Endothelial cell of umbilical vein (primary cell): ENCODE results near the gene COL4A2. TPM values are rescaled to one million over a fixed set of nuclear protein-coding genes. Genes with fewer than 3 reads are reported as not detected.

Experiments
- BruUV-seq: library from RNA; stranded (reverse); fragments of 400-500 nt; replicated peaks from 2 replicates; lab custom pipeline; 2021; lab: Mats Ljungman, UMichigan
- CTCF ChIA-PET: fragments of 300-600, 350-600 bp; sonication (Branson Sonifier 250); formaldehyde crosslinking; loops from one replicate; lab custom pipeline; 2021; ENCODE audit warnings: antibody characterized with exemption, inconsistent platforms; lab: Charles Lee
- POLR2A ChIA-PET: fragments of 300-600, 350-600 bp; sonication (Branson Sonifier 250); formaldehyde crosslinking; loops from one replicate; lab custom pipeline; 2021; ENCODE audit warnings: antibody characterized with exemption, inconsistent platforms; lab: Charles Lee
- DNase-seq: peaks from one replicate; pipeline ENCODE4 v3.0.0-alpha.2; 2011; ENCODE audit warnings: low read depth, low spot score
- FAIRE-seq: peaks from 2 replicates; lab custom pipeline; 2011; peaks lifted over from hg19 to GRCh38; lab: Jason Lieb, UNC
- H2AFZ ChIP-seq: 2 replicates; pipeline ENCODE4 v1.6.0; 2012; ENCODE audit warnings: low read depth, low read length, control low read depth, inconsistent platforms
- H3K27ac ChIP-seq: 2 replicates; pipeline ENCODE4 v1.5.1; 2011; ENCODE audit warnings: low read depth, mild to moderate bottlenecking, control low read depth, low read length, moderate library complexity; ENCODE audit not compliant: insufficient read depth
- H3K27me3 ChIP-seq, 2 experiments: 2 replicates each; pipeline versions ENCODE4 v1.6.0 to v1.6.1; 2011; ENCODE audit warnings: low read length in 2 of 2, mixed read lengths in 1 of 2; ENCODE audit not compliant: control insufficient read depth in 2 of 2, insufficient read depth in 2 of 2
- H3K36me3 ChIP-seq, 2 experiments: 2 replicates in 1 of 2; 3 replicates in 1 of 2; pipeline ENCODE4 v1.5.1; 2011; ENCODE audit warnings: low read length in 2 of 2, mild to moderate bottlenecking in 1 of 2, moderate library complexity in 1 of 2; ENCODE audit not compliant: control insufficient read depth in 2 of 2, insufficient read depth in 2 of 2; ENCODE audit errors: extremely low read depth in 1 of 2
- H3K4me1 ChIP-seq: 3 replicates; pipeline ENCODE4 v1.5.1; 2011; ENCODE audit warnings: mild to moderate bottlenecking, low read length; ENCODE audit not compliant: control insufficient read depth, insufficient read depth; ENCODE audit errors: extremely low read depth
- H3K4me2 ChIP-seq: 2 replicates; pipeline ENCODE4 v1.6.1; 2011; ENCODE audit warnings: low read length, control low read depth, mixed read lengths; ENCODE audit not compliant: insufficient read depth
- H3K4me3 ChIP-seq, 3 experiments: fragments of 200-600 bp in 1 of 3; sonication (generic), shearing (Covaris generic) in 1 of 3; replicated peaks in 1 of 3; 2 replicates each; pipeline ENCODE4 v1.5.1; 2011 to 2016; ENCODE audit warnings: control low read depth in 3 of 3, low read length in 3 of 3, mild to moderate bottlenecking in 2 of 3, inconsistent platforms in 1 of 3, low read depth in 1 of 3, moderate library complexity in 1 of 3; ENCODE audit not compliant: insufficient read depth in 1 of 3
- H3K79me2 ChIP-seq: 2 replicates; pipeline ENCODE4 v1.6.0; 2012; ENCODE audit warnings: low read length, inconsistent platforms; ENCODE audit not compliant: control insufficient read depth, insufficient read depth
- H3K9ac ChIP-seq: replicated peaks from 2 replicates; pipeline ENCODE3; 2011; ENCODE audit warnings: low read length, control low read depth; ENCODE audit not compliant: insufficient read depth; ENCODE audit errors: extremely low read depth
- H3K9me1 ChIP-seq: replicated peaks from 3 replicates; pipeline ENCODE4 v1.6.0; 2011; ENCODE audit warnings: mild to moderate bottlenecking, low read length; ENCODE audit not compliant: control insufficient read depth, insufficient read depth; ENCODE audit errors: extremely low read depth
- H3K9me3 ChIP-seq: replicated peaks from 2 replicates; pipeline ENCODE4 v1.5.1; 2012; ENCODE audit warnings: low read length, inconsistent platforms; ENCODE audit not compliant: control insufficient read depth, insufficient read depth
- H4K20me1 ChIP-seq: replicated peaks from 2 replicates; pipeline ENCODE3; 2011; ENCODE audit warnings: mild to moderate bottlenecking, low read length; ENCODE audit not compliant: control insufficient read depth, insufficient read depth; ENCODE audit errors: extremely low read depth
- EZH2 ChIP-seq: IDR thresholded peaks from 2 replicates; pipeline ENCODE4 v1.6.1; 2012; ENCODE audit warnings: borderline replicate concordance, low read depth, mild to moderate bottlenecking, moderate library complexity, low read length, inconsistent platforms; ENCODE audit not compliant: severe bottlenecking
- FOS ChIP-seq: IDR thresholded peaks from 2 replicates; pipeline ENCODE4 v1.6.1; 2011; ENCODE audit warnings: mild to moderate bottlenecking, low read length, moderate library complexity, borderline replicate concordance; ENCODE audit not compliant: insufficient read depth
- GATA2 ChIP-seq: IDR thresholded peaks from 2 replicates; pipeline ENCODE4 v1.7.0; 2011; ENCODE audit warnings: low read depth, mild to moderate bottlenecking, moderate library complexity, mixed read lengths, low read length; ENCODE audit not compliant: insufficient read length, insufficient read depth
- JUN ChIP-seq: IDR thresholded peaks from 2 replicates; pipeline ENCODE4 v1.6.1; 2011; ENCODE audit warnings: borderline replicate concordance, low read depth; ENCODE audit not compliant: insufficient read length, insufficient read depth
- MYC ChIP-seq: IDR thresholded peaks from one replicate; pipeline ENCODE4 v1.6.1; 2011; ENCODE audit warnings: mild to moderate bottlenecking, low read depth, low read length
- POLR2A ChIP-seq: IDR thresholded peaks from 2 replicates; pipeline ENCODE4 v1.6.1; 2012; ENCODE audit warnings: low read depth, mild to moderate bottlenecking, control low read depth, low read length
- POLR2AphosphoS5 ChIP-seq: IDR thresholded peaks from 2 replicates; pipeline ENCODE4 v1.6.1; 2012; ENCODE audit warnings: low read depth, mild to moderate bottlenecking, control low read depth, low read length, moderate library complexity; ENCODE audit not compliant: insufficient read depth
- dilution Hi-C: fragments of 300-500 bp; cut with MboI; formaldehyde crosslinking; loops from one replicate; pipeline ENCODE4 v1.15.0; 2019; ENCODE audit warnings: low sequenced_read_pairs; ENCODE audit not compliant: extremely low pct_ligation_motif_present
- intact Hi-C: fragments of 100-400 bp; cut with micrococcal nuclease; formaldehyde crosslinking; loops from one replicate; pipeline ENCODE4 v1.10.0; 2022
- polyA plus RNA-seq, 4 experiments: library from polyadenylated mRNA; depleted of rRNA in 3 of 4; stranded (reverse) in 3 of 4; unstranded in 1 of 4; fragments of >200 nt; gene quantifications; 2 replicates each; pipeline versions ENCODE4 v1.2.1 to v1.2.3, GENCODE V29; 2011 to 2012; ENCODE audit warnings: missing spikeins in 1 of 4
- total RNA-seq: library from RNA; stranded (reverse); gene quantifications from 2 replicates; pipeline ENCODE4 v1.2.3, GENCODE V29; 2021
- TF ChIP-seq, protein P1 (sequence below), 2 donors: IDR thresholded peaks; 1 replicate in 1 of 2; 2 replicates in 1 of 2; pipeline ENCODE4 v1.5.1; 2011; ENCODE audit warnings: low read length in 2 of 2, mild to moderate bottlenecking in 2 of 2, moderate library complexity in 2 of 2, control low read depth in 1 of 2, inconsistent platforms in 1 of 2, low read depth in 1 of 2; ENCODE audit not compliant: insufficient read depth in 1 of 2; ENCODE audit errors: extremely low read depth in 1 of 2
- TF ChIP-seq, protein P2 (sequence below): IDR thresholded peaks from 2 replicates; pipeline ENCODE4 v1.6.1; 2011; ENCODE audit not compliant: insufficient read depth, insufficient read length

COL4A2 gene
- total and polyA plus RNA-seq, 2 donors (not counting 3 experiments of a cell fraction or from before 2014, with no cell fraction given): 792 to 940 TPM

DNA sequence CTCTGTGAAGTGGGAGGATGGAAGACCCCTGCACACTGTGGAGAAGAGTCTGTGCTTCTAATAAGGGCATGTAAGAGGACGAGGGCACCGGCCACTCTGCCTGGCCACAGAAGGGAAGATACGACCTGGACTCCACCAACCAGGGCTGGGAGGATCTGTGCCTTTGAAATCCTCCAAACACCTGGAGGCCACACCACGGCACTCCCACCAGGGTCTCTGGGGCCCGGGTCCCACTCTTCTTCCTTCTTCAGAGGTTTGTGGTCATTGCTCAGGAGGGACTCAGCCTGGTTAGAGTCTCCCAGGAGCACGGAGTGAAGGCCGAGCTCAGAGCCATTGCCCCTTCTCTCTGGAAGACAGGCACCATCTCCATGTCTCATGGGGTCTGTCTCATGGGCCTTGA is 212.4 kb downstream of the COL4A2 start:
- no peaks in the 10 kb centered on the region for H3K36me3 ChIP-seq
- TF ChIP-seq MYC: no peak
- no peak for TF ChIP-seq JUN
- no peak for TF ChIP-seq GATA2
- no peak for TF ChIP-seq FOS
- no peak for TF ChIP-seq POLR2A
- TF ChIP-seq, protein P1, sequence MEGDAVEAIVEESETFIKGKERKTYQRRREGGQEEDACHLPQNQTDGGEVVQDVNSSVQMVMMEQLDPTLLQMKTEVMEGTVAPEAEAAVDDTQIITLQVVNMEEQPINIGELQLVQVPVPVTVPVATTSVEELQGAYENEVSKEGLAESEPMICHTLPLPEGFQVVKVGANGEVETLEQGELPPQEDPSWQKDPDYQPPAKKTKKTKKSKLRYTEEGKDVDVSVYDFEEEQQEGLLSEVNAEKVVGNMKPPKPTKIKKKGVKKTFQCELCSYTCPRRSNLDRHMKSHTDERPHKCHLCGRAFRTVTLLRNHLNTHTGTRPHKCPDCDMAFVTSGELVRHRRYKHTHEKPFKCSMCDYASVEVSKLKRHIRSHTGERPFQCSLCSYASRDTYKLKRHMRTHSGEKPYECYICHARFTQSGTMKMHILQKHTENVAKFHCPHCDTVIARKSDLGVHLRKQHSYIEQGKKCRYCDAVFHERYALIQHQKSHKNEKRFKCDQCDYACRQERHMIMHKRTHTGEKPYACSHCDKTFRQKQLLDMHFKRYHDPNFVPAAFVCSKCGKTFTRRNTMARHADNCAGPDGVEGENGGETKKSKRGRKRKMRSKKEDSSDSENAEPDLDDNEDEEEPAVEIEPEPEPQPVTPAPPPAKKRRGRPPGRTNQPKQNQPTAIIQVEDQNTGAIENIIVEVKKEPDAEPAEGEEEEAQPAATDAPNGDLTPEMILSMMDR (IDR thresholded peaks at IDR 0.05; ENCODE audit: extremely low read depth in 1 of 2, insufficient read depth in 1 of 2, low read depth in 1 of 2, low read length in 2 of 2): no peak
- no peak for TF ChIP-seq EZH2
- TF ChIP-seq POLR2AphosphoS5: no peak
- TF ChIP-seq, protein P2, sequence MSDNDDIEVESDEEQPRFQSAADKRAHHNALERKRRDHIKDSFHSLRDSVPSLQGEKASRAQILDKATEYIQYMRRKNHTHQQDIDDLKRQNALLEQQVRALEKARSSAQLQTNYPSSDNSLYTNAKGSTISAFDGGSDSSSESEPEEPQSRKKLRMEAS: no peak
- H3K4me3 ChIP-seq: no peak overlapping the region
- H3K4me1 ChIP-seq: no peaks in the 10 kb centered on the region
- BruUV-seq: no TSS peak
- no peak for FAIRE-seq
- H3K4me2 ChIP-seq: no peak overlapping the region
- H3K9me3 ChIP-seq: no peaks in the 10 kb centered on the region
- DNase-seq: no peak
- intact Hi-C loops (no loop called here), dilution Hi-C loops (no loop called here)
- CTCF ChIA-PET: no interaction called here
- no peak overlapping the region for H3K9ac ChIP-seq
- H3K79me2 ChIP-seq: no peaks in the 10 kb centered on the region
- POLR2A ChIA-PET: no interaction called here
- no peaks in the 10 kb centered on the region for H3K27me3 ChIP-seq
- no peaks in the 10 kb centered on the region for H4K20me1 ChIP-seq
- H2AFZ ChIP-seq: no peak overlapping the region
- H3K27ac ChIP-seq: no peak overlapping the region
- no peaks in the 10 kb centered on the region for H3K9me1 ChIP-seq
